AG10803 (cell line): ENCODE measurements around the gene SCPEP1.
"Not testable (repeated sequence)": the region's sequence is repeated elsewhere in the genome, so short reads cannot be mapped to it uniquely, and the experiment has no call there.

ENCODE experiments used
- DNase-seq: peaks from one replicate; pipeline ENCODE4 v3.0.0; 2010; ENCODE audit warnings: low read depth
- H3K4me3 ChIP-seq: 2 replicates; pipeline ENCODE4 v1.5.1; 2011; ENCODE audit warnings: mild to moderate bottlenecking, low read length, control low read depth
- TF ChIP-seq, protein P1 (sequence below): conservative IDR thresholded peaks from 2 replicates; pipeline ENCODE4 v1.5.1; 2011; ENCODE audit warnings: mild to moderate bottlenecking, low read length, control low read depth, inconsistent platforms

Gene SCPEP1

DNA sequence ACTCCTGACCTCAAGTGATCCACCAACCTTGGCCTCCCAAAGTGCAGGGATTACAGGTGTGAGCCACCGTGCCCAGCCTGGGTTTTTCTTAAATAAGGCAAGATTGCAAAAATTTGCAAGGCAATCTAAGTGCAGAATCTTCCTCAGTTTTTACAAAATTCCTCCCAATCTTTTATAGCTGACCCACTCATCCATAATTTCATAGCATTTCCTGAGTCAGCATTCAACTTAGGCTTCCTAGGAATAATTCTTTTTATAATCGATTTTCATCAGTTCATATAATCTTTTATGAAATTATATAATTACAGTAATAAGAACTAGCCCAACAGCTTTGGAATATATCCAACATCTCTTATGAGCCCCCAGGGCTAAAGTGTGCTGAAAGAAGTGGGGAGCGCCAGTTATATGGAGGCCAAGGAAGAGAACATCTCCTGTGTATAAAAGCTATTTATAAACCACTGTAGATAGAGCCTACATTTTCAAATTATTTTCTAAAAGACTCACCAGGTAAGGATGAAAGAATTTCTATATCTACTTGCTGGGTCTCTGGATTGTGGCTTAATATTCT lies 31.9 kb upstream of the SCPEP1 start:
- TF ChIP-seq, protein P1, sequence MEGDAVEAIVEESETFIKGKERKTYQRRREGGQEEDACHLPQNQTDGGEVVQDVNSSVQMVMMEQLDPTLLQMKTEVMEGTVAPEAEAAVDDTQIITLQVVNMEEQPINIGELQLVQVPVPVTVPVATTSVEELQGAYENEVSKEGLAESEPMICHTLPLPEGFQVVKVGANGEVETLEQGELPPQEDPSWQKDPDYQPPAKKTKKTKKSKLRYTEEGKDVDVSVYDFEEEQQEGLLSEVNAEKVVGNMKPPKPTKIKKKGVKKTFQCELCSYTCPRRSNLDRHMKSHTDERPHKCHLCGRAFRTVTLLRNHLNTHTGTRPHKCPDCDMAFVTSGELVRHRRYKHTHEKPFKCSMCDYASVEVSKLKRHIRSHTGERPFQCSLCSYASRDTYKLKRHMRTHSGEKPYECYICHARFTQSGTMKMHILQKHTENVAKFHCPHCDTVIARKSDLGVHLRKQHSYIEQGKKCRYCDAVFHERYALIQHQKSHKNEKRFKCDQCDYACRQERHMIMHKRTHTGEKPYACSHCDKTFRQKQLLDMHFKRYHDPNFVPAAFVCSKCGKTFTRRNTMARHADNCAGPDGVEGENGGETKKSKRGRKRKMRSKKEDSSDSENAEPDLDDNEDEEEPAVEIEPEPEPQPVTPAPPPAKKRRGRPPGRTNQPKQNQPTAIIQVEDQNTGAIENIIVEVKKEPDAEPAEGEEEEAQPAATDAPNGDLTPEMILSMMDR: no peak
- no peak overlapping the region for H3K4me3 ChIP-seq
- DNase-seq: no peak

DNA sequence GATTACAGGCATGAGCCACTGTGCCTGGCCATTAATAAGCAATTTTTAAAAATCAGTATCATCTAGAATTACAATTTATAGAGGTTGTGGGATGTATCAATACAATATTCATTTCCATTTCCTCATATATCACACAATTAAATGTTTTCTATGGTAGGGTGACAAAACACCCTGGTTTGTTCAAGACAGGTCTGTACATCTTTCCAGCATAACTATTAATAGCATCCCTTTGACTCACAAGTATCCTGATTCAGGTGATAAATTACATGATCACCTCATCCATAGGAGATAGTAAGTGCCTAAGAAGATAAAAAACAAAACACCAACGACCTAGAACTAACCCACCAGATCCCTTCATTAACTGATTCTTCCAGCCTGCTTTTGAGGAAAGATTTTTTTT lies 30.2 kb upstream of the SCPEP1 start:
- TF ChIP-seq, protein P1: no peak
- DNase-seq: no peak
- no peak overlapping the region for H3K4me3 ChIP-seq

DNA sequence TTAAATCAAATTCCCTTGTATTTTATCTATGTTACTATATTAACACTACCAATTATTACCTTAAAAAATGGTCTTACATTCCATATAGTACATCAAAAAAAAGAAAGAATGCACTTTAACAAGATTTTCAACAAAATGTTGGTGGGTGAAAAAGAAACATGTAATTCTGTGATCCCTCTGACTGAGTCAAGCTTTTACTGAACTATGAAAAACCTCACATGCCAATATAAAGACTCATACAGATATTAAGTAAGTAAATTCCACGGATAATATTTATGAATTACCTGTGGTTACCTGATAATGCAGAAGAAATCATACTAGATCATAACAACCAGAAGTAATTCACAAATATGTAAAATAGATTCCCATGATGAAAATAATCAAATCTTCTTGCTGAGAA lies 29.4 kb upstream of the SCPEP1 start:
- peak; percentile 25 for DNase-seq
- no peak overlapping the region for H3K4me3 ChIP-seq
- TF ChIP-seq, protein P1: no peak

DNA sequence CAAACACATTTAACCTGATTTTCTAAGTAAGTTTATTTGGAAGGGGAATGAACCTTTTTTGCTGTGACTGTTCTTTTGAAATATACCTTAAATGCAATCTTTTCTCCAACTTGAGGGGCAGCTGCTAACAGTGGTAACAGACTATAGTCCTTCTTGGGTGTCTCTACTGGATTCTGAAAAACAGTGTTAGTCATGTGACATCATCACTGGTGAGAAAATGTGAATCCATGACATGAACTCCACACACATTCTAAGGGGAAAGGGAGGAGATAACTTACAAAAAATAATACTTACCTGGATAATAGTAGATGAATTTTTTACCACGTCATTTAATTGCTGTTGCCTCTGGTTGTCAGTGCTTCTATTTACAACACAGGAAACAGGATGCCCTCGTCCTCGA lies 28.3 kb upstream of the SCPEP1 start:
- DNase-seq: no peak
- H3K4me3 ChIP-seq: no peak overlapping the region
- TF ChIP-seq, protein P1: no peak

DNA sequence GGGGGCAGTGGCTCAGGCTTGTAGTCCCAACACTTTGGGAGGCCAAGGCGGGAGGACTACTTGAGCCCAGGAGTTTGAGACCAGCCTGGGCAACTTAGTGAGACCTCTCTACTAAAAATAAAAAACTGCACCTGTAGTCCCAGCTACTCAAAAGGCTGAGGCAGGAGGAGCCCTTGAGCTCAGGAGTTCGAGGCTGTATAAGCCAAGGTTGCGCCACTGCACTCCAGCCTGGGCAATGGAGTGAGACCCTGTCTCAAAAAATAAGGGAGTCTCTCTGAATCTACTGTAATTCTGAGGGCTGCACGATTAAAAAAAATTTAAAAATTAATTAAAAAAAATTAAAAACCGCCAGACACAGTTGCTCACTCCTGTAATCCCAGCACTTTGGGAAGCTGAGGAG lies 20.9 kb upstream of the SCPEP1 start:
- DNase-seq: no peak
- no peak overlapping the region for H3K4me3 ChIP-seq
- TF ChIP-seq, protein P1: no peak

DNA sequence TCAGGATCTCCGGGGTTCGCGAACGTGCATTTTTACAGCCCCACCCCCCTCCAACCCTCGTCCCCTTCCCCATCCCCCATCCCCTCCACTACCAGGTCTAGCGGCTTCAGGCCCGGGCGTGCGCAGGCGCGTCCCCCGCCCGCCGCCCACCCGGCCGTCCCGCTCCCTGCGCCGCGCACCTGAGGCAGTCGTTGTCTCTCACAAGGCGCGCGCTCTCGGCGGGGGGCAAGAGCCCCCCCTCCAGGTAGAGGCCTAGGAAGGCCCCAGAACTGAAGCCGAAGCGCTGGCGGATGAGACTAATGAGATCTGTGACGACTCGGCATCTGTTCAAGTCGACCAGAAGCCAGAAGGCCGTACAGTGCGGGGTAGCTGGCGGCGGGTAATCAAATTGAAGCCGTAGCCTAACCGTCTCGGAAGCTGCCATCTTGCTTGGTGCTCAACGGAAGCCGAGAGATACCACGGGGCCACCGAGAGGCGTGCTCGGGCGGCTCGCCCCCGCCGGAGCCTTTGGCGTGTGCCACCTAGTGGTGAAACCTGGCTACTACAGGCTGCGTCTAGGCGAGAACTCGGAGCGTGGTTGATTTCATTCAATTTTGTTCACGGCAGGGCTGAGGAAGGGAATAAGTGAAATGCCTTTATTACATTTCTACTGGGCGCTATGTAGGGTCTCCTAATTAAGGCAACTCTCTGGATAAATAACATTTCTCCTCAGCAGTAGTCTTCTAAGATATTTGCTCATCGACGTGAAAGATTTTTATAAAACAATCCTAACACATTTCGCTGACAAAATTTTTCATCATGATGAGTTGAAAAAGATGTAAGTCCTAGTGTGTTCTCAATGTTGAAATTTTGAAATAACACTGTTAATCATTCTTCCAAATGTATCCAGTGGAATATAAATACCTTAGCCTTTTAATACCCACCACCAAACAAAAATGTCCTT lies 17.1 kb upstream of the SCPEP1 start, which contains the start of gene COIL:
COIL (minus strand) TSS at position 455 of the 943 bp plus-strand sequence; CDS start at position 424, 31 bp downstream.
- DNase-seq: peak; percentile 89
- peak within 1 kb of the TSS; percentile 85 for H3K4me3 ChIP-seq
- TF ChIP-seq, protein P1: peak; percentile 96

DNA sequence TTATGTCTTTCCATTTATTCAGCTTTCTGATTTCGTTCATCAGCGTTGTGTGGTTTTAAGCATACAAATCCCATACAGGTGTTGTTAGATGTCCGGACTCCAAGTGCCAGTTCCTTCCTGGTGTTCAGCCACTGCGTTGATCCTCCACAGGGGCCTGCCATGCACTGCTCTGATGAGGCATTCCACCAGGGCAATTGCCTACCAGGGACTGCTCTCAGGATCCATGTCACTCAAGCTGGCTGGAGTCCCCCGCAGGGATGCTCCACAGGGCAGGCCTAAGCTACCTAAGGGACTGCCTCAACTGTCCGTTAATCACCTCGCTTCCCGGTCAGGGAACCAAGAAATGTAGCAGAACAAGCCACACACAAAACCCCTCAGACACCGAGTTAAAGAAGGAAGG lies 12.7 kb upstream of the SCPEP1 start:
- H3K4me3 ChIP-seq, DNase-seq: not testable (repeated sequence)

DNA sequence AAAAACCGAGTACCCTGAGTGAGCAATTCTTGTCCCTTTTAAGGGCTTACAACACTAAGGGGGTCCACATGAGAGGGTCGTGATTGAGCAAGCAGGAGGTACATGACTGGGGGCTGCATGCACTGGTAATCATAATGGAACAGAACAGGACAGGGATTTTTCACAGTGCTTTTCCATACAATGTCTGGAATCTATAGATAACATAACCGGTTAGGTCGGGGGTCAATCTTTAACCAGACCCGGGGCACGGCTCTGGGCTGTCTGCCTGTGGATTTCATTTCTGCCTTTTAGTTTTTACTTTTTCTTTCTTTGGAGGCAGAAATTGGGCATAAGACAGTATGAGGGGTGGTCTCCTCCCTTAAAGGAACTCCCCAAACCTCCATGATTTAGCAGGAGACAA lies 12.2 kb upstream of the SCPEP1 start:
- DNase-seq, H3K4me3 ChIP-seq: not testable (repeated sequence)
